ENCODE data around the gene SMIM32.

The SMIM32 gene

DNA sequence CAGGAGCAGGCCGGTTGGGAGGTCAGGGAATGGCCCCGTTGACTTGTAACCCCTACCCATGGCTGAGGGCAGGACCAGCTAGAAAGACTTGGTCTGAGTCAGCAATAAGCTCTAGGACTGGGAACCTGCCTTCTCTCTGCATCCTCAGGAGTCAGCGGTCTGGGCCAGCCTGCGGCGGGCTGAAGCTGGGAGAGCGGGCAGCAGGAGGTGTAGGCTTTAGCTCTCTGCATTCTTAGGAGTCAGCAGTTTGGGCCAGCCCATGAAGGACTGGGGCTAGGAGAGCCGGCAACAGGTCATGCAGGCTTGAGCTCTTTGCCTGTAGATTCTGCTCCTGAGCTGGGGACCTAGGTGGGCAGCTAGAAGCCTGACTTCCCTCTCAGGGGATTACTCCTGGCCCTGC lies 6.4 kb upstream of the SMIM32 start:
- TF ChIP-seq, protein P1, sequence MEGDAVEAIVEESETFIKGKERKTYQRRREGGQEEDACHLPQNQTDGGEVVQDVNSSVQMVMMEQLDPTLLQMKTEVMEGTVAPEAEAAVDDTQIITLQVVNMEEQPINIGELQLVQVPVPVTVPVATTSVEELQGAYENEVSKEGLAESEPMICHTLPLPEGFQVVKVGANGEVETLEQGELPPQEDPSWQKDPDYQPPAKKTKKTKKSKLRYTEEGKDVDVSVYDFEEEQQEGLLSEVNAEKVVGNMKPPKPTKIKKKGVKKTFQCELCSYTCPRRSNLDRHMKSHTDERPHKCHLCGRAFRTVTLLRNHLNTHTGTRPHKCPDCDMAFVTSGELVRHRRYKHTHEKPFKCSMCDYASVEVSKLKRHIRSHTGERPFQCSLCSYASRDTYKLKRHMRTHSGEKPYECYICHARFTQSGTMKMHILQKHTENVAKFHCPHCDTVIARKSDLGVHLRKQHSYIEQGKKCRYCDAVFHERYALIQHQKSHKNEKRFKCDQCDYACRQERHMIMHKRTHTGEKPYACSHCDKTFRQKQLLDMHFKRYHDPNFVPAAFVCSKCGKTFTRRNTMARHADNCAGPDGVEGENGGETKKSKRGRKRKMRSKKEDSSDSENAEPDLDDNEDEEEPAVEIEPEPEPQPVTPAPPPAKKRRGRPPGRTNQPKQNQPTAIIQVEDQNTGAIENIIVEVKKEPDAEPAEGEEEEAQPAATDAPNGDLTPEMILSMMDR (conservative IDR thresholded peaks at IDR 0.05; ENCODE audit: control insufficient read depth, insufficient read depth, low read depth, low read length) = no peak
- DNase-seq (ENCODE audit: low read depth) = no peak
- no peak overlapping the region for H3K4me3 ChIP-seq (ENCODE audit: control insufficient read depth, low read depth, low read length)

DNA sequence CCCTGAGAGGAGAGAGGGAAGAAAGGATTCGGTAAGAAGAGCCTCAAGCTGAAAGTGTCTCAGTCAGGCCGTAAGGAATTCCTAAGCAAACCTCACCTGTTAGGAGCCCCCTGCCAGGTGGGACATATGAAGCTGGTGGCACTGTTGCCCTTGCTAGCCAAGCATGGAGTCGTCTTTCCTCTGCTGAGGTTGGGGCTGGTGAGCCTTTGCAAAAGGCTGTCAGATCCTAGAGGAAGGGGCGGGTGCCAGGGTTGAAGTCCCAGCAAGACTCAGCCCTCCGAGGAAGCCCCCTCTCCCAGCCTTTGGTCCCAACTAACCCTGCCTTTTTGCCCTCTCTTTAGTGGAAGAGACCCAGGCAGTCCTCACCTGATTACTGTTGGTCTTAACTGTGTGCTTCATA lies 5.5 kb upstream of the SMIM32 start:
- TF ChIP-seq, protein P1 (conservative IDR thresholded peaks at IDR 0.05; ENCODE audit: control insufficient read depth, insufficient read depth, low read depth, low read length) = no peak
- no peak for DNase-seq (ENCODE audit: low read depth)
- H3K4me3 ChIP-seq (ENCODE audit: control insufficient read depth, low read depth, low read length) = no peak overlapping the region

DNA sequence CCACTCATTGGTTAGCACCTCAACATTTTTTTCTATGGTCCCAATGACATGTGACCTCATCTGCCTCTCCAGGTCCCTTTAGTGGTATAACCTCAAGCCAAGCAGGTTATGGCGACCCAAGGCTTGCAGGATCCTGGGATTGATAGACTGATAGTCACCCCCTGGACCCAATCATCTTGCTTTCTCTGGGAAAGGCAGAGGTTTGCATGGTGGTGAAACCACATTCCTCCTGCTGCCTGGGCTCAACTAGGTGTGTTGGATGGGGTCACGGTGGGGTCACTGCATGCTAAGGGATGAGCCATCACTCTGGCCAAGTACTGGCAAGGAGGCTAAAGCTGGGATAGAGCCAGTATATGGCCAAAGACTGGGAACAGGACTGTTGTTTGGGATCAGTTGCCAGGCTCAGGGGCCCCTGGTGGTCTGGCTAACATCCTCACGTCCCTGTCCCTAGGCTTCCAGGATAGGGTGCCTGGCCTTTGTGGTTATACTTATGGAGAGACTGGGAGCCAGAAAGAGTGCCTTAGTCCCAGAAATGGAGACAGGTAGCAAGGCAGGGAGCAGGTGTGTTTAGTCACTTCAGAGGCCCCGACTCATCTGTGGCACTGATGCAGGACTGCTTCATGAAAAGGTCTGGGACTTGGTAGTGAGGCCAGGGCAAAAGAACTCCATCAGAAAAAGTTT lies 4.6 kb upstream of the SMIM32 start:
- TF ChIP-seq, protein P1 (conservative IDR thresholded peaks at IDR 0.05; ENCODE audit: control insufficient read depth, insufficient read depth, low read depth, low read length) = no peak
- H3K4me3 ChIP-seq (ENCODE audit: control insufficient read depth, low read depth, low read length) = no peak overlapping the region
- DNase-seq (ENCODE audit: low read depth) = no peak

DNA sequence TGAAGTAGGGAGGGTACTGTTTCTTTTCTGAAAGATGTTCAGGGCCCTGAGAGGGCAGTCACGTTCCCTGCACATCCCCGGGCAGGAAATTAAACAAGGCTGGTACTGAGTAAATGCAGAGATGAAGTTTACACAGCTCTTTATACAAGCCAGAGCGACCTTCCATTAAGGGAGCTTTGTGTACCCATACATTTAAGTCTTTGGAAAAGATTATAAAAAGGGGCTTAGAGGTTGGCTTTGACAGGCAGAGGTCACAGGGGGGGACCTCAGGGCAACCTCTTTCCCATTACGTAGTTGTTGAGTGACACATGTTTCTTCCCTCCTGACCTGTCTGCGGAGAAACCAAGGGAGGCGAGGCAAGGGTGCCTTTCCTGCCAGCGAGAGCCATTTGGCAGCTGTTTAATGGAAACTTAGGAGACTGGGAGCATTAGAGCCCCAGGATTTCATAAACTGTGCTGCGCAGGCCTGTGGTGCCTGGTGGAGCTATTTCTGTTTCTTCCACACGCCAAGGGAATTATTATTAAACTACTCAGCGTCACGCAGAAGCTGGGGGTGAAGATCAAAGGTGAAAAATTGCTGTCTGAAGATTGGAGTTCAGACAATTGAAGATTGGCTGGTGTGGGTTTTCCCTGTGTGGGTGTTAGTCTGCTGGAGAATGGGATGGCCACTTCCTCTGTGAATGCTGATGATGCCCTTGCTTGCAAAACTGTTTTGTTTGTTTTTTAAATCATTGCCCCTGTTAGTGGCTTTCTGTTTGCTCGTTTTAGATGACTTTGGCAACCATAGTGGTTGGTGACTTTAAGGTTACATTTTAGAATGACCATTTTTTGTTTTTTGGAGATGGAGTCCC lies 3.2 kb upstream of the SMIM32 start:
- TF ChIP-seq, protein P1 (conservative IDR thresholded peaks at IDR 0.05; ENCODE audit: control insufficient read depth, insufficient read depth, low read depth, low read length) = no peak
- no peak for DNase-seq (ENCODE audit: low read depth)
- no peak overlapping the region for H3K4me3 ChIP-seq (ENCODE audit: control insufficient read depth, low read depth, low read length)

DNA sequence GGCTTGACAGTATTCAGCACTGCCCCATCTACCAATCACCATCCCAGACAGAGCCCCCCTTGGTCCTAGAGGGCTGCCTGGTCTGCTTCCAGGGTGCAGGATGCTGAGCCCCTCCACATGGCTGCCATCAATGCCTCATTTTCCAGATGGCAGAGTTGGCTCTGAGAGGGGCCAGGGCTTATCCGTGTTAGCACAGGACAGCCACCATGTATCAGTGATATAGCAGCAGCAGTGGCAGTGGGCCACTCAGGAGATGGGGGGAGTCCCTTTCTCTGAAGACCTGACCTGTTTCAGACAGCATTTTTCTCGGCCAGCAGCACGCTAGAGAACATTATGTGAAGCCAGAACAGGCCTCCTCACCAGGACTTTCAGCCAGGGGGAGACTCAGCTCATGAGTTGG lies 1.6 kb upstream of the SMIM32 start:
- DNase-seq (ENCODE audit: low read depth) = no peak
- TF ChIP-seq, protein P1 (conservative IDR thresholded peaks at IDR 0.05; ENCODE audit: control insufficient read depth, insufficient read depth, low read depth, low read length) = no peak
- H3K4me3 ChIP-seq (ENCODE audit: control insufficient read depth, low read depth, low read length) = no peak overlapping the region

DNA sequence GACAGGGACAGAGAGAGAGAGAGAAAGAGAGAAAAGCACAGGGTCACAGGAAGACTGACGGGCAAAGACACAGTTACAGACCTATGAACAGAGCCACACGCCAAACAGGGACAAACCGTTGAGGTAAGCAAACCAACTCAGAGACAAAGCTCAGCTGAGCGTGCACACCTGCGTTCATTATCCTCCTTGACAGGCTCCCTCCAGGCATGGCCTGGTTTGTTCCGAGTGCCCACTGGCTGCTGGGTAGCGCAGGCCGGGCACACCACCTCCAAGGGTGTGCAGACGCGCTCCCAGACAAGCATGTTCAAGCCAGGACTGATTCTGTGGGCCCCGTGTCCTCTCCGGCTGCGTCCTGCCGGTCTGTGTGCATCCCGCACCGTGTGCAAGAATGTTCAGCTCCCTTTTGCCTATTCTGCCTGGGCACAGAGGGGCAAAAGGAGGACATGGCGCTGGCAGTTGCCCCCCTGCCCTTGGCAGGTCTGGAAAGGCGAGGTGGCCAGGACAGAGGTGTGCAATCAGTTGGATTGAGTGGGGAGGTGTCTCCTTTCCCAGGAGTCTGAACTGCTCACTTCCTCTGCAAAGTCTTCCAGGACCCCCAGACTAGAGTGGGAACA lies 467 bp upstream of the SMIM32 start:
- no peak overlapping the region for H3K4me3 ChIP-seq (ENCODE audit: control insufficient read depth, low read depth, low read length)
- no peak for DNase-seq (ENCODE audit: low read depth)
- TF ChIP-seq, protein P1 (conservative IDR thresholded peaks at IDR 0.05; ENCODE audit: control insufficient read depth, insufficient read depth, low read depth, low read length) = no peak
